Bronchial epithelial cell (primary cell): ENCODE measurements around the gene RAMACL. TPM values are rescaled to one million over a fixed set of nuclear protein-coding genes. Genes with fewer than 3 reads are reported as not detected.
A peak's percentile ranks its signal among the peaks of the same experiment; 100 is the strongest.

Source experiments
- DNase-seq: peaks from one replicate; pipeline ENCODE4 v3.0.0-alpha.2; 2010; ENCODE audit warnings: low read depth
- FAIRE-seq: peaks from 2 replicates; lab custom pipeline; 2011; peaks lifted over from hg19 to GRCh38; lab: Jason Lieb, UNC
- H3K27me3 ChIP-seq: 2 replicates; pipeline ENCODE4 v1.5.1; 2011; ENCODE audit warnings: low read length; ENCODE audit not compliant: control insufficient read depth, insufficient read depth
- H3K36me3 ChIP-seq: 2 replicates; pipeline ENCODE4 v1.5.1; 2011; ENCODE audit warnings: low read length; ENCODE audit not compliant: control insufficient read depth, insufficient read depth
- H3K4me3 ChIP-seq: 2 replicates; pipeline ENCODE4 v1.5.1; 2011; ENCODE audit warnings: mild to moderate bottlenecking, low read depth, low read length, control low read depth
- total RNA-seq: library from RNA; depleted of rRNA; stranded (reverse); fragments of >200 nt; gene quantifications from 2 replicates; pipeline ENCODE4 v1.2.1, GENCODE V29; 2014
- TF ChIP-seq, protein P1 (sequence below): IDR thresholded peaks from 2 replicates; pipeline ENCODE4 v1.5.1; 2011; ENCODE audit warnings: mild to moderate bottlenecking, moderate library complexity, low read length, control low read depth, inconsistent platforms; ENCODE audit not compliant: insufficient read depth, severe bottlenecking

RAMACL gene
- total RNA-seq, 1 donor from 2014 or later: 1.6 TPM

GRCh38 chr6:166570929-166571713 is 15.4 kb downstream of the RAMACL start:
- Histone ChIP-seq H3K36me3 (no peaks in the 10 kb centered on the region), H3K4me3 (no peak overlapping the region), H3K27me3 (no peaks in the 10 kb centered on the region)
- FAIRE-seq (no peak), DNase-seq (peak; percentile 46)
- TF ChIP-seq, protein P1, sequence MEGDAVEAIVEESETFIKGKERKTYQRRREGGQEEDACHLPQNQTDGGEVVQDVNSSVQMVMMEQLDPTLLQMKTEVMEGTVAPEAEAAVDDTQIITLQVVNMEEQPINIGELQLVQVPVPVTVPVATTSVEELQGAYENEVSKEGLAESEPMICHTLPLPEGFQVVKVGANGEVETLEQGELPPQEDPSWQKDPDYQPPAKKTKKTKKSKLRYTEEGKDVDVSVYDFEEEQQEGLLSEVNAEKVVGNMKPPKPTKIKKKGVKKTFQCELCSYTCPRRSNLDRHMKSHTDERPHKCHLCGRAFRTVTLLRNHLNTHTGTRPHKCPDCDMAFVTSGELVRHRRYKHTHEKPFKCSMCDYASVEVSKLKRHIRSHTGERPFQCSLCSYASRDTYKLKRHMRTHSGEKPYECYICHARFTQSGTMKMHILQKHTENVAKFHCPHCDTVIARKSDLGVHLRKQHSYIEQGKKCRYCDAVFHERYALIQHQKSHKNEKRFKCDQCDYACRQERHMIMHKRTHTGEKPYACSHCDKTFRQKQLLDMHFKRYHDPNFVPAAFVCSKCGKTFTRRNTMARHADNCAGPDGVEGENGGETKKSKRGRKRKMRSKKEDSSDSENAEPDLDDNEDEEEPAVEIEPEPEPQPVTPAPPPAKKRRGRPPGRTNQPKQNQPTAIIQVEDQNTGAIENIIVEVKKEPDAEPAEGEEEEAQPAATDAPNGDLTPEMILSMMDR: no peak

DNA sequence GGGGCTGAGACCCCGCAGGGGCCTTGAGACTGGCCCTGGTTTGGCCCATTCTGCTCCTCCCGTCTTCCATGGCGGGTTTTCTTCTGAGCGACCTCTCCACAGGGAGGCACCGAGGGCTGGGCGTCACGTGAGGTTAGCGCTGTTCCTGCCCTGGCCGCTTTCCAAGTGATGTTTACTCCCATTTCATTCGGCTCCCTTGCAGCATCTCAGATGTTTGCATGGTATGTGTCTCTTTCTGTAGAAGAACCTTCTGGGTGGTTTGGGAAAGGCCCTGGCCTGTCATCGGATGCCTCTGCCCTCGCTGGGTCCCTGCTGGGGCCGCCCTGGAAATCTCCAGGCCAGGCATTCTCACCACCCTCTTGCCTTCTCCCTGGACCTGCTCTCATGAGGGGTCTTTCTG is 17.3 kb downstream of the RAMACL start:
- H3K27me3 ChIP-seq: no peaks in the 10 kb centered on the region
- DNase-seq: no peak
- TF ChIP-seq, protein P1: no peak
- H3K36me3 ChIP-seq: peaks cover 1% of the 10 kb centered on the region
- no peak overlapping the region for H3K4me3 ChIP-seq
- FAIRE-seq: no peak

DNA sequence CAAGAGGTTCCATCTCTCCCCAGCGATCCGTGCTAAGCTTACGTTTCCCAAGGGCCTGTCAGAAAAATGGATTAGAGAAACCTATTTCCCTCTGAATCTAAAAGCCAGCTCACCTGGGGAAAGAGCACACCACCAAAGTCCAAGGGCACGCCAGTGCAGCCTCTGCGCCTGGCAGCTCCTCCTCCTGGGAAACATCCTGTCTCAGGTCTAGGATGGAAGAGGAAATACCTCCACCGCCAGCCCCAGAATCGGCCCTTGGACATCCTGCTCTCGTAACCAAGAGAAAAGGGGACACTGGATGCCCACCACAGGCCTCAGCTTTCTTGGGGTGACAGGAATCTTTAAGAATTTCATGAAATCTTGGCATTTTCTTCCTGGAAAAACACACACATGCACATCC is 18.7 kb downstream of the RAMACL start:
- FAIRE-seq (no peak), DNase-seq (no peak)
- no peaks in the 10 kb centered on the region for H3K27me3 ChIP-seq
- peaks cover 1% of the 10 kb centered on the region for H3K36me3 ChIP-seq
- no peak overlapping the region for H3K4me3 ChIP-seq
- TF ChIP-seq, protein P1: no peak

- H3K27me3 ChIP-seq: no peaks in the 10 kb centered on the region
- peak; percentile 98 for FAIRE-seq
- TF ChIP-seq, protein P1: no peak
- peaks cover 1% of the 10 kb centered on the region for H3K36me3 ChIP-seq
- DNase-seq: peak; percentile 98
- H3K4me3 ChIP-seq: no peak overlapping the region
Measured at GRCh38 chr6:166567107-166567506, 19.4 kb downstream of the RAMACL start.

DNA sequence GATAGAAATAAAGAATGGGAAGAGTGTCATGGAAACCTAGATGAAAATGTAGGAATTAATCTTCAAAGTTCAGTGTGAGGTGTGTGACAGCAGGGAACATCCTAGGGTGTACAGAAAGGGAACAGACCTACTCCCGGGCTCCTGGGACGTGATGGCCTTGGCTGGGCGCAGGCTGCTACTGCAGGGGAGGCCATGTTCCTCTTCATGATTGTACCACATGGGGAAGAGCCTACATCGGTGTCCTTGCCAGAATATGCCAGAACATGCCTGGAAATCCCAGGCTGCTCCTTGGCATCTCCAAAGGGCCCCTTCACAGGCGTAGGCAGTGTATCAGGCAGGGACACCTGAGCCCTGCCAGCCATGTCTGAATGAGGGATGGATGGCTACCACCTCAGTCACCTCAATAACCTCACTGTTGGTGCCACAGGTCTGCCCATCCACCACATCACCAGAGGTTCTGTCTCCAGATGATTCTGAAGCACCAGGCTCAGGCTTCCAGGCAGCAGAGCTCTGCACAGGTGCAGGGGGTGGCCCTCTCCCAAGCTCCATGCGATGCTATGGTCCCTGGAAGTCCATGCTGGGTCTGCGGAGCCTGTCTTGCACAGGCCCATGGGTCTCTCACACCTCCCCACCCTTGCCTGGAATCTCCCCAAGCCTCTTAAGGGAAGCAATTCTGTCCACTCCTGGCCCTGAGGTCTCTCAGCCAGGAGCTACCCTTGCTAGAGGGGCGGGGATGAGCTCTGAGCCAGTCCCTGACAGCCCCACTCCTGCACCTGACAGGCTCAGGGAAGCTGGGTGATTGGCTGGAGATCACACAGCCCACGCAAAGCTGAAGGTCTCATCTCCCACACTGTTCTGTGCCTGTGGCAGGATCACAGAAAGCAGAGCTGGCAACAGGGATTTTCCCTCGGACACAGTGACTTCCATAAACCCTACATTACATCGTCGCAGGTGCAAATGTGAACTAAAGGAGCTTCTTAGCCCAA is 20.2 kb downstream of the RAMACL start:
- H3K27me3 ChIP-seq: no peaks in the 10 kb centered on the region
- TF ChIP-seq, protein P1: no peak
- FAIRE-seq (no peak), DNase-seq (no peak)
- H3K36me3 ChIP-seq: peaks cover 1% of the 10 kb centered on the region
- no peak overlapping the region for H3K4me3 ChIP-seq
